Uterus (tissue), 4 donors: ENCODE data around the gene PTGDS. TPM values are rescaled to one million over a fixed set of nuclear protein-coding genes. Genes with fewer than 3 reads are reported as not detected.
"Not testable (repeated sequence)": the region's sequence is repeated elsewhere in the genome, so short reads cannot be mapped to it uniquely, and the experiment has no call there.

ENCODE experiments used
- DNase-seq, 2 donors: peaks; one replicate each; pipeline ENCODE4 v3.0.0-alpha.2; 2019 to 2020
- H3K27ac ChIP-seq, 2 donors: fragments of 200-600 bp; sonication (generic); 1 replicate in 1 of 2; 2 replicates in 1 of 2; pipeline ENCODE4 v1.5.1; 2016 to 2018
- H3K27me3 ChIP-seq, 2 donors: fragments of 200-600 bp; sonication (generic); one replicate each; pipeline ENCODE4 v1.5.1; 2018 to 2019; ENCODE audit warnings: control low read depth in 1 of 2
- H3K36me3 ChIP-seq, 2 donors: fragments of 200-600 bp; sonication (generic); one replicate each; pipeline ENCODE4 v1.5.1; 2019; ENCODE audit warnings: control low read depth in 1 of 2
- H3K4me1 ChIP-seq, 2 donors: fragments of 200-600 bp; sonication (generic); one replicate each; pipeline ENCODE4 v1.5.1; 2018 to 2019; ENCODE audit warnings: control low read depth in 1 of 2
- H3K4me3 ChIP-seq, 2 donors: fragments of 200-600 bp; sonication (generic); 1 replicate in 1 of 2; 2 replicates in 1 of 2; pipeline ENCODE4 v1.5.1; 2018 to 2019; ENCODE audit warnings: mild to moderate bottlenecking in 1 of 2
- H3K9me3 ChIP-seq, 2 donors: fragments of 200-600 bp; sonication (generic); one replicate each; pipeline ENCODE4 v1.5.1; 2019; ENCODE audit warnings: control low read depth in 1 of 2
- POLR2A ChIP-seq, 2 donors: fragments of 450-650 bp; IDR thresholded peaks; one replicate each; pipeline ENCODE4 v1.6.1; 2016; ENCODE audit warnings: antibody characterized with exemption in 2 of 2, mild to moderate bottlenecking in 1 of 2, moderate library complexity in 1 of 2
- intact Hi-C: fragments of 100-400 bp; cut with DNase I; formaldehyde crosslinking; loops from one replicate; pipeline ENCODE4 v1.15.1; 2023; ENCODE audit warnings: low total_unique reads
- total RNA-seq, 4 donors: library from RNA; depleted of rRNA in 3 of 4; stranded (reverse); fragments of >200 nt in 3 of 4; gene quantifications; one replicate each; pipeline versions ENCODE4 v1.1.0 to v1.2.4, GENCODE V29; 2014 to 2023
- TF ChIP-seq, protein P1 (sequence below), 4 experiments: fragments of 200-600 bp in 2 of 4; fragments of 450-650 bp in 2 of 4; sonication (generic) in 2 of 4; IDR thresholded peaks; one replicate each; pipeline ENCODE4 v1.5.1; 2016 to 2019; ENCODE audit warnings: antibody characterized with exemption in 4 of 4, mild to moderate bottlenecking in 2 of 4, moderate library complexity in 1 of 4
- donor health status: DM: yes; HTN: yes; CAD: no.

The PTGDS gene
- total RNA-seq, 4 donors from 2014 or later, result 13.5 to 116 (median 58.8) TPM

- H3K4me3 ChIP-seq, H3K4me1 ChIP-seq, H3K36me3 ChIP-seq, DNase-seq, H3K27ac ChIP-seq, intact Hi-C loops, H3K27me3 ChIP-seq, H3K9me3 ChIP-seq: not testable (repeated sequence)
- TF ChIP-seq, protein P1, sequence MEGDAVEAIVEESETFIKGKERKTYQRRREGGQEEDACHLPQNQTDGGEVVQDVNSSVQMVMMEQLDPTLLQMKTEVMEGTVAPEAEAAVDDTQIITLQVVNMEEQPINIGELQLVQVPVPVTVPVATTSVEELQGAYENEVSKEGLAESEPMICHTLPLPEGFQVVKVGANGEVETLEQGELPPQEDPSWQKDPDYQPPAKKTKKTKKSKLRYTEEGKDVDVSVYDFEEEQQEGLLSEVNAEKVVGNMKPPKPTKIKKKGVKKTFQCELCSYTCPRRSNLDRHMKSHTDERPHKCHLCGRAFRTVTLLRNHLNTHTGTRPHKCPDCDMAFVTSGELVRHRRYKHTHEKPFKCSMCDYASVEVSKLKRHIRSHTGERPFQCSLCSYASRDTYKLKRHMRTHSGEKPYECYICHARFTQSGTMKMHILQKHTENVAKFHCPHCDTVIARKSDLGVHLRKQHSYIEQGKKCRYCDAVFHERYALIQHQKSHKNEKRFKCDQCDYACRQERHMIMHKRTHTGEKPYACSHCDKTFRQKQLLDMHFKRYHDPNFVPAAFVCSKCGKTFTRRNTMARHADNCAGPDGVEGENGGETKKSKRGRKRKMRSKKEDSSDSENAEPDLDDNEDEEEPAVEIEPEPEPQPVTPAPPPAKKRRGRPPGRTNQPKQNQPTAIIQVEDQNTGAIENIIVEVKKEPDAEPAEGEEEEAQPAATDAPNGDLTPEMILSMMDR (IDR thresholded peaks at IDR 0.05), result peak in 1 of 4 experiments; percentile 24
Observed at GRCh38 chr9:137004285-137004684, 27.0 kb downstream of the PTGDS start.

GRCh38 chr9:137006116-137007003 lies 29.1 kb downstream of the PTGDS start:
- H3K4me1 ChIP-seq, result no peaks in the 10 kb centered on the region
- H3K9me3 ChIP-seq, result no peaks in the 10 kb centered on the region
- H3K36me3 ChIP-seq, result no peaks in the 10 kb centered on the region
- DNase-seq, result no peak
- no peak for TF ChIP-seq POLR2A (IDR thresholded peaks at IDR 0.05)
- TF ChIP-seq, protein P1 (IDR thresholded peaks at IDR 0.05), result no peak
- H3K27ac ChIP-seq, result no peak overlapping the region
- no peak overlapping the region for H3K4me3 ChIP-seq
- intact Hi-C loops, result no loop called here
- no peaks in the 10 kb centered on the region for H3K27me3 ChIP-seq

DNA sequence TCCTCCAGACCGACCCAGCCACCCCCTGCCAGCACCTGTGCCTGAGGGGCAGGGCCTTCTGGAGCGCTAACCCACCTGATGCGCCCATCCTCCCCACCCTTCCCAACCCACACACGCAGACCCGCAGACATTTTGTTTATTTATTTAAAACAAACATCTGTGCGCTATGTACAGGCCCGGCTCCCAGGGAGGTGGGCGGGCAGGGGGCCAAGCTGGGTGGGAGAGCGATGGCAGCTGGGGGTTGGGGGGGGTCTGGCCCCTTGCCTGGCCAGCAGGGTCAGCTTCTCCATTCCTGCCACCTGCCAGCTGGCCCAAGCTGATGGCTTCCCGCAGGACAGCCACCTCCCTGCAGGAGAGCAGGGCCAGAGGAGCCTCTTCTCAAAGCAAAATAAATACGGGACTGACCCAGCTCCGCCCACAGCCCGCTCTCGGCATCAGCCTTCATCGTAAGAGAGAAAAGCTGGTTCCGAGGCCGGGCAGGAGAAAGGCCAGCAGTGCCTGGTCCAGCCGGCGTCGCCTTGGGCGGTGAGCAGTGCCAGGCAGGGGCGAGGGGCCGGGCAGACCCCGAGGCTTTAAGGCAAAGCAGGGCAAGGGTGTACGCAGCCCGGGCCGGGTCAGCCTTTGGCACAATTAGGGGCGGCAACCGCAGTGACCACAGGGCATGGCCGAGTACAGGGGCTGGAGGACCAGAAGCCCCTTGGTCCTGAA lies 30.0 kb downstream of the PTGDS start:
- TF ChIP-seq, protein P1 (IDR thresholded peaks at IDR 0.05), result no peak
- TF ChIP-seq POLR2A (IDR thresholded peaks at IDR 0.05), result no peak
- H3K27ac ChIP-seq, result no peak overlapping the region
- H3K27me3 ChIP-seq, result no peaks in the 10 kb centered on the region
- H3K4me3 ChIP-seq, result no peak overlapping the region
- DNase-seq, result no peak
- no peaks in the 10 kb centered on the region for H3K9me3 ChIP-seq
- no peaks in the 10 kb centered on the region for H3K4me1 ChIP-seq
- no peaks in the 10 kb centered on the region for H3K36me3 ChIP-seq
- intact Hi-C loops, result no loop called here

DNA sequence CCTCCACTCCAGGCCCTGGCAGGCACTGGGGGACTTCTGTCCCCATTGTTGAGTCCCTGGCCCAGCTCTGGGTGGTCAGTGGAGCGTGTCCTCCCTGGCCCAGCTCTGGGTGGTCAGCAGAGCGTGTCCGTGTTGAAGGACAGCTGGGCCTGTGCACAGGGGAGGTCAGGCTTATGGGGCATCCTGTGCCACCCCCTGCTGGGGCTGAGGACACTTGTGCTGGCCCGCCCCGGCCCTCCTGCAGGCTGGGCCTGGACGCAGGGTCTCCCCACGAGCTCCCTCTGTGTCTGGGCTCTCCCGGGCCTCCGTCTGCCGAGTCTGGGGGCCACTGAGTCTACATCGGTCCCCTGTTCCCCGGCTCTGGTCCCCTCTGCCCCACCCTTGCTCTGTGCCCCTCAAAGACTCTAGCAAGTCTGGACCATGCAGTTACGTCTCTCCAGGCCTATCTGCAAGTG lies 30.5 kb downstream of the PTGDS start:
- no peak for DNase-seq
- Histone ChIP-seq H3K27ac (no peak overlapping the region), H3K4me3 (no peak overlapping the region), H3K9me3 (no peaks in the 10 kb centered on the region), H3K36me3 (no peaks in the 10 kb centered on the region), H3K27me3 (no peaks in the 10 kb centered on the region), H3K4me1 (no peaks in the 10 kb centered on the region)
- intact Hi-C loops, result no loop called here
- no peak for TF ChIP-seq POLR2A (IDR thresholded peaks at IDR 0.05)
- TF ChIP-seq, protein P1 (IDR thresholded peaks at IDR 0.05), result no peak

DNA sequence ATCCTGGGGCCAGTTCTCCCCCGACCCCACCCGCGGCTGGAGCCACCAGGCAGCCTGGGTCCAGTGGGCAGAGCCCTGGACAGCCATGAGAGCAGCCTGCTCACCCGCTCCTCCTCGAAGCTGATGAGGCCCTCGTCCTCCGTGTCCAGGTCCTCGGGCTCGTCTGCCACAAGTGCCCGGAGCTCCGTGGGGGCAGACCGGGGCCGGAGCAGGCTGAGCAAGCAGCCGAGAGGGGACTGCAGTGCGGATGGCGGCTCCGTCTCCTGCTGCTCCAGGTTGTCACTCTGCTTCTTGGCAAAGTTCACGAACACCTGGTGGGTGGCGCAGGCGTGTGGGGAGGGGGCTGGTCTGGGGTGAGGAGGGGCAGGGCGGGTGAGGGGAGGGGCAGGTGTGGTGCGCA lies 31.0 kb downstream of the PTGDS start:
- Histone ChIP-seq H3K36me3 (no peaks in the 10 kb centered on the region), H3K4me1 (no peaks in the 10 kb centered on the region), H3K27ac (no peak overlapping the region), H3K27me3 (no peaks in the 10 kb centered on the region), H3K4me3 (no peak overlapping the region), H3K9me3 (no peaks in the 10 kb centered on the region)
- no peak for DNase-seq
- TF ChIP-seq POLR2A (IDR thresholded peaks at IDR 0.05), result no peak
- TF ChIP-seq, protein P1 (IDR thresholded peaks at IDR 0.05), result no peak
- intact Hi-C loops, result no loop called here
